Measurements from ENCODE around the gene ERO1A.
"Not testable (repeated sequence)": the region's sequence is repeated elsewhere in the genome, so short reads cannot be mapped to it uniquely, and the experiment has no call there.

ERO1A gene

GRCh38 chr14:52730709-52731111 is 35.4 kb upstream of the ERO1A start:
- no peak for DNase-seq (ENCODE audit: low read depth)

GRCh38 chr14:52729925-52730708 is 34.8 kb upstream of the ERO1A start, which contains the start of gene STYX:
Gene STYX (plus strand): TSS chr14:52730166. CDS start chr14:52730475, 309 bp downstream.
- DNase-seq (ENCODE audit: low read depth), result peak; percentile 94
- TF ChIP-seq, protein P1, sequence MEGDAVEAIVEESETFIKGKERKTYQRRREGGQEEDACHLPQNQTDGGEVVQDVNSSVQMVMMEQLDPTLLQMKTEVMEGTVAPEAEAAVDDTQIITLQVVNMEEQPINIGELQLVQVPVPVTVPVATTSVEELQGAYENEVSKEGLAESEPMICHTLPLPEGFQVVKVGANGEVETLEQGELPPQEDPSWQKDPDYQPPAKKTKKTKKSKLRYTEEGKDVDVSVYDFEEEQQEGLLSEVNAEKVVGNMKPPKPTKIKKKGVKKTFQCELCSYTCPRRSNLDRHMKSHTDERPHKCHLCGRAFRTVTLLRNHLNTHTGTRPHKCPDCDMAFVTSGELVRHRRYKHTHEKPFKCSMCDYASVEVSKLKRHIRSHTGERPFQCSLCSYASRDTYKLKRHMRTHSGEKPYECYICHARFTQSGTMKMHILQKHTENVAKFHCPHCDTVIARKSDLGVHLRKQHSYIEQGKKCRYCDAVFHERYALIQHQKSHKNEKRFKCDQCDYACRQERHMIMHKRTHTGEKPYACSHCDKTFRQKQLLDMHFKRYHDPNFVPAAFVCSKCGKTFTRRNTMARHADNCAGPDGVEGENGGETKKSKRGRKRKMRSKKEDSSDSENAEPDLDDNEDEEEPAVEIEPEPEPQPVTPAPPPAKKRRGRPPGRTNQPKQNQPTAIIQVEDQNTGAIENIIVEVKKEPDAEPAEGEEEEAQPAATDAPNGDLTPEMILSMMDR (IDR thresholded peaks at IDR 0.05; ENCODE audit: low read depth, low read length, missing control alignments), result no peak
- H3K4me3 ChIP-seq (ENCODE audit: low read depth, low read length), result peak within 1 kb of the TSS; percentile 100

More at GRCh38 chr14:52730709-52731111, 35.4 kb upstream of the ERO1A start:
- TF ChIP-seq, protein P1 (IDR thresholded peaks at IDR 0.05; ENCODE audit: low read depth, low read length, missing control alignments), result no peak
- peak overlapping the region; percentile 100 for H3K4me3 ChIP-seq (ENCODE audit: low read depth, low read length)

- TF ChIP-seq, protein P1 (IDR thresholded peaks at IDR 0.05; ENCODE audit: low read depth, low read length, missing control alignments), result no peak
- peak overlapping the region; percentile 22; the same call in 1 of the 2 replicates for H3K4me3 ChIP-seq (ENCODE audit: low read depth, low read length)
- no peak for DNase-seq (ENCODE audit: low read depth)
These were observed 34.2 kb upstream of the ERO1A start for GRCh38 chr14:52729585-52729924.

GRCh38 chr14:52729035-52729434 is 33.7 kb upstream of the ERO1A start:
- DNase-seq (ENCODE audit: low read depth); H3K4me3 ChIP-seq (ENCODE audit: low read depth, low read length): not testable (repeated sequence)

- H3K4me3 ChIP-seq (ENCODE audit: low read depth, low read length); DNase-seq (ENCODE audit: low read depth): not testable (repeated sequence)
These were observed 32.2 kb upstream of the ERO1A start for GRCh38 chr14:52727509-52727908.

GRCh38 chr14:52724360-52724644 is 28.9 kb upstream of the ERO1A start:
- DNase-seq (ENCODE audit: low read depth), result no peak
- H3K4me3 ChIP-seq (ENCODE audit: low read depth, low read length), result no peak overlapping the region; the same call in 1 of the 2 replicates
- TF ChIP-seq, protein P1 (IDR thresholded peaks at IDR 0.05; ENCODE audit: low read depth, low read length, missing control alignments), result no peak

DNA sequence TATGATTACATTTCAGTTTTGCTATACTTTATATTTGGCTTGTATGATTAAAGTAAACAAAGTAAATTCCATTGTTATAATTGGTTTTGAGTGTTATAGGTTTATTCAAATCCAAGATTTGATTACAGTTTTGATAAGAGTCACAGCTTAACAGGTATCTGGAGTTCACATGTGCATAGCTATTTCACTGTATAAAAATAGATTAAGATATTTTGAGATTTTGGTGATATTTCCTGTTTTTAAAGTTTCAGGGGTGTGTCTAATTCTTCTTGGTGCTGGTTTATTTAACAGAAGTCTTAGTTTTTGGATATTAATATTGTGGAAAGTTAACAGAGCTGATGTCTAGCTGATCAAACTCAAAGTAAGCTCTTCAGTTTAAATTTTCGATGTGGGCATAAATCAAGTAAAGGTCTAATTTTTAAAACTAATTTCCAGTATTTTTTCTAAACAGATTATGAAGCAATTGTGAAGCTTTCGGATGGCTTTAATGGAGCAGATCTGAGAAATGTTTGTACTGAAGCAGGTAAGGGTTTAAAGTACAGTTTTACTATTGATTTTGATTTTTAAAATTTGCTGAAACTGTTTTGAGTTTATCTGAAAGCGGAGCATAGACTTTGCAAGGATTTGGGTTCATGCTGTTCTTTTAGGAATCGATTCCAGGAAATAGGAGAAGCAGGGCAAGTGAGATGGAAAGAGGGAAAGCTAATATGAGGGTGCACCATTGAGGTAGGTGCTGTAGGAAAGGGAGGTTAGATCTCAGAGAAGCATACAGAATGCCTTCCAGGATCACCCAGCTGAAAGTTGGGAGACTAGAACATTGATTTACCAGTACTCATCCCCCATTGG is 28.4 kb upstream of the ERO1A start:
- no peak overlapping the region; the same call in 1 of the 2 replicates for H3K4me3 ChIP-seq (ENCODE audit: low read depth, low read length)
- TF ChIP-seq, protein P1 (IDR thresholded peaks at IDR 0.05; ENCODE audit: low read depth, low read length, missing control alignments), result no peak
- DNase-seq (ENCODE audit: low read depth), result no peak

All from GM12864 (cell line).